Stimulated activated CD8-positive, alpha-beta memory T cell treated with anti-CD3 and anti-CD28 coated beads, Interleukin-15, amount 100 ng/mL, for 48 hours (primary cell): Measurements from ENCODE around the gene PRR14L.
"Not testable (repeated sequence)": the region's sequence is repeated elsewhere in the genome, so short reads cannot be mapped to it uniquely, and the experiment has no call there.

Experiments
- DNase-seq, 2 donors: peaks; one replicate each; pipeline ENCODE4 v3.0.0-alpha.2; 2020; ENCODE audit warnings: low read depth in 2 of 2

Gene PRR14L

DNA sequence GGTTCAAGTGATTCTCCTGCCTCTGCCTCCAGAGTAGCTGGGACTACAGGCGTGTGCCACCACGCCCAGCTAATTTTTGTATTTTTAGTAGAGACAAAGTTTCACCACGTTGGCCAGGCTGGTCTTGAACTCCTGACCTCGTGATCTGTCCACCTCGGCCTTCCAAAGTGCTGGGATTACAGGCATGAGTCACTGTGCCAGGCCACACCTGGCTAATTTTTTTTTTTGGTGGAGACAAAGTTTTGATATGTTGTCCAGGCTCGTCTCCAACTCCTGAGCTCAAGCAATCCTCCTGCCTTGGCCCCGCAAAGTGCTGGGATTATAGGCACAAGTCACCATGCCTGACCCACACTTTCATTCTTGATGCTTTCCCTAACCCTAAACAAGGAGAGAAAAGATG is 9.6 kb downstream of the PRR14L start:
- DNase-seq, result not testable (repeated sequence)

DNA sequence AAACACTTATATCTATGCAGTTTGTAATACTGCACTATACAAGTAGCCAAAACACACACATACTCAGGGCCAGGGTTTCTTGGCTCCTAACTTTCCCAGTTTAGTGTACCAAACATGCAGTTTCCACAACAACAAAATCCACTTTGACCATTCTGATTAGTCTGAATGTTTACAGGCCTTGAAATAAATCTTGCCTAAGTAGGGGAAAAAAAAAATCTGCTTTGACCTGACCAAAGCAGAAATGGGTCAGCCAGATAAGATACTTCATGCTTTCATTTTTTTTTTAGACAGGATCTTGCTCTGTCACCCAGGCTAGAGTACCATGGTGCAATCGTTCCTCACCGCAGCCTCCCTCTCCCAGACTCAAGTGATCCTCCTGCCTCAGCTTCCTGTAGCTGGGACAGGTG is 10.1 kb downstream of the PRR14L start:
- DNase-seq, result no peak

DNA sequence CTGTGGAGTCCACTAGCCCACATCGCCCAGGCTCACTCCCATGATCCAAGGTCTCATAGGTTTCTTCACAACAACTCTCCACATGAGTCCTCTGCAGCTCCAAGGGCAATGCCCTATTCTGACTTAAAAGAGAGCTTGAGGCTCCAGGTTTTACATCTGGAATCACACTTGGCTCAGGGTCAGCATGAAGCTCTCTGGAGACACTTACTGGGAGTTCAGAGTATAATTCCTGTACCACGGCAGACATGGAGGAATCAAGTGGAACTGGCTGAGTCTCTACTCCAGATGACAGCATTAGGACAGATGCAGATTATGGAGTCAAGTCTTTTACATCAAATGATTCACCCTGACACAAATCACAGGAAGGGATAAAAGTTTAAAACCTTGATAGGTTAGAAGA is 11.4 kb downstream of the PRR14L start:
- no peak for DNase-seq

DNA sequence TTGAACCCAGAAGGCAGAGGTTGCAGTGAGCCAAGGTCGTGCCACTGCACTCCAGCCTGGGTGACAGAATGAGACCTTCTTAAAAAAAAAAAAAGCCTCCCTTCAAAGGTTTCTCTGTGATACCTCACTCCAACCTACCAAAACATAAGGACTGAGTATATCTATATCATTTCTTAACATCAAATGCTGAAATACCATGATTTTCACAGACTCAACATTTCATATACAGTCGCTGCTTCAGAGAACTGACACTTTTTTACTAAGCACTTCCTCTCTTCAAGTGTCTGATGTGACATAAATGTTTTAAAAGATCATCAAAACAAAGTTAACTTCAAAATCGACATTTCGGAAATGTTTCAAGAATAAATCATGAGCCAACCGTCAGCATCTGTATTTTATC is 12.0 kb downstream of the PRR14L start:
- no peak for DNase-seq

DNA sequence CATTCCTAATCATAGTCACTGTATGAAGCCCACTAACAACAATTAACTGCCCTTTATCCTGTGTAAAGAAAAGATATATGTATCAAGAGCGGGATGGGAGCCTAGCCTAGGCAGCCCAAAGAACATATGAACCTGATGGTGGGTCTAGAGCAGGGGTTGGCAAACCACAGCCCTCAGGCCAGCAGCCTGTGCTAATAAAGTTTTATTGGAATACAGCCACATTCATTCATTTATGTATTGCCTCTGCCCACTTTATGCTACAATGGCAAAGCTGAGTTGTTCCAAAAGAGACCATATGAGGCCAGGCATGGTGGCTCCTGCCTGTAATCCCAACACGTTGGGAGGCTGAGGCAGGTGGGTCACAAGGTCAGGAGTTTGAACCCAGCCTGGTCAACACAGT is 13.5 kb downstream of the PRR14L start:
- DNase-seq, result no peak

DNA sequence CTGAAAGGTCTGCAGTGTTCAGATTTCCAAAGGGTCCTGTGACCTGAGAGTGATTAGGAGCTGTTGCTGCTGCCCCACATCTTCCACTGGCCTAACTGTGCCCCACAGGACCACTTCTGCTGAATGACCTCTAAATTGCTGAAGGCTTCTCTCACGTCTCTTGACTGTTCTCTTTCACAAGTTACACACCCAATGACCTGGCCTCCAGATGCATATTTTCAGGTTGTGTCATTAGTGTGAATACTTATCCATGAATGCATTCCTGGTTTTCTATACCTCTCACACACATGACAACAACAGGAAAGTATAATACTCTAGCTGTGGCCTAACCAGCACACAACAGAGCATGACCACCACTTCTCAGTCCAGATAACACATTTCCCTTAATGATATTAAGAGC is 15.4 kb downstream of the PRR14L start:
- no peak for DNase-seq

DNA sequence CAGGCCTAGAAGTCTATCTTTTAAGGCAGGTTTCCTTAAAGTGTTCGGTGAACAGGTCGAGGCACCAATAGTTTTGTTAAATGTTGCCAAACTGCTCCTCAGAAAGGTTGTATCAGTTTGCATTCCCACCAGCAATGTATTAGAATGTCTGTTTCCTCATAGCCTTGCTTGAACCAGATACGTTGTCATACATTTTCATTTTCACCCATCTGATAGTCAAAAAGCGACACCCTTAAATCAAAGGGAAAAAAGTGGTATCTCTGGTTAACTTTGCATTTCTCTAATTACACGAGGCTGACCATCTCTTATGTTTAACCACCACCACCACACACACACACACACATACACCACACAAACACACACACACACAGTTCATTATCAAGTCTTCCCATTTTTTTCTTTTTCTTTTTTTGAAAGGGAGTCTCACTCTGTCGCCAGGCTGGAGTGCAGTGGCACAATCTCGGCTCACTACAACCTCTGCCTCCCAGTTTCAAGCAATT is 16.3 kb downstream of the PRR14L start:
- no peak for DNase-seq

DNA sequence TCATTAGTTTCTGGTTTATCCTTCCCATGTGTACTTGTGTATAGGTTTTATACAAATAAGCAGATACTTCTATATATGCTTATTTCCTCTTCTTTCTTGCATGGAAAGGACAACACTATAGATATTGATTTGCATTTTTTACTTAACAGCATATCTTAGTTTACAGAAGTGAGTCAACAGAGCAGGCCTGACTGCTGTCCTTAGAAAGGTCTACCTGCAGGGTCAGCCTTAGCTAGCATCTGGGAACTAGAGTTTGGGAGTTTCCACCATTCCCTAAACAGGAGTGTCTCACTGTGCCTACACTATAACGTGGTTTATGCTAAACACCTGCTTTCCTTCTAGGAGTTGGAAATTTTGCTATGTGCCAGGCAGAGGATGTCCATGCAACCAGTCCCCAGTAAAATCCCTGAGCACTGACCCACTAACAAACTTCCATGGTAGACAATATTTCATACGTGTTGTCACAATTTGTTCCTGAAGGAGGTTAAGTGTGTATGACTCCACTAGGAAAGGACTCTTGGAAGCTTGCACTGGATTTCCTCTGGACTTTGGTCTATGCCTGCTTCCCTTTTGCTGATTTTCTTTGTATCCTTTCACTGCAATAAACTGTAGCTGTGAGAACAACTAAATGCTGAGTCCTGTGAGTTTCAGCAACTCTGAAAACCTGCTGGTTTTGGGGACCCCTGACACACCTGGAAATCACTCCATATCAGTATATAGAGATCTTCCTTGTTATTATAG is 17.7 kb downstream of the PRR14L start:
- no peak for DNase-seq

DNA sequence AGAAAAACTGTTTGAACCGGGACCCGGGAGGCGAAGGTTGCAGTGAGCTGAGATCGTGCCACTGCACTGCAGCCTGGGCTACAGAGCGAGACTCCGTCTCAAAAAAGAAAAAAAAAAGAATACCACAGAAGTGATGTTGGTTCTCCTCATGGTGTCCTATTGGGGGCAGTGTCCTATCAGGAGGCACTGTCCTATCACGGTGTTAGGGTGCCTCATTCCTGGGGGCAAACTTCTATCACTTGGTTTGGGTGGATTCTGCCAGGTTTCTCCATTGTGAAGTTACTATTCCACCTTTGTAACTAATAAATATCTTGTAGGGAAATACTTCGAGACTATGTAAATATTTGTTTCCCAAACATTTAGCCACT is 19.6 kb downstream of the PRR14L start:
- DNase-seq, result no peak

DNA sequence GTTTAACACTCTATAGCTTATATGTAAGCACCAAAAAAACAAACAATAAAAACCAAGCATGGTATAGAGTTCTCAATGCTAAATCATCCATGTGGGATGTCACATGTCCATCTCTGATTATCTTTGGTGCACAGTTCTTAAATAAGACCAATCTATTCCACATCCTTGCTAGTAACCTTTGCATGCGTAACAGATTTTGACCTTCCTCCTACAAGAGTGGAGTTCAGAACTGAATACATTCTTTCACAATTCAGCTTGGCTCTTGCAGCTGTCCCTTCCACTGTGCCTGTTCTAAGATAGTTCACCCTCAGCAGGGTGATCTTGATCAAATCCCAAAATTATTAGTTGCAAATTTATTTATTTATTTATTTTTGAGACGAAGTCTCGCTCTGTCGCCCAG is 21.1 kb downstream of the PRR14L start:
- DNase-seq, result no peak

DNA sequence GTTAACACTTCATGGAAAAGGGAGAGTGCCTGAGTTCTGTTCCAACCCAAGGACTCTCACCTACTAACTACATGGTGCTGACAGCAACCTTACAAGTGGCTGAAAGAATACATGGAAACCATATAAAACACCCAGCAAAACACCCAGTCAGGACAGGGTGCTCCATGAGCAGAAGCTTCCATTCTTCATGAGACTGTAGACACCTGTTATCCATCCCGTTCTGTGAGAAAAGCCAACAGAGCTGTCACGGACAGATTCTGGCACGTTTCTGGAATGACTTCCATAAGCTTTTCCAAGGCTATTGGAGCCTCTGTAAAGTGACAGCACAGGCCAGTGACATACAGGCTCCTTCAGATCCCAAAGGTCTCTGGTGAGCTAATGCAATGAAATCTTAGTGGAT is 23.2 kb downstream of the PRR14L start:
- no peak for DNase-seq

DNA sequence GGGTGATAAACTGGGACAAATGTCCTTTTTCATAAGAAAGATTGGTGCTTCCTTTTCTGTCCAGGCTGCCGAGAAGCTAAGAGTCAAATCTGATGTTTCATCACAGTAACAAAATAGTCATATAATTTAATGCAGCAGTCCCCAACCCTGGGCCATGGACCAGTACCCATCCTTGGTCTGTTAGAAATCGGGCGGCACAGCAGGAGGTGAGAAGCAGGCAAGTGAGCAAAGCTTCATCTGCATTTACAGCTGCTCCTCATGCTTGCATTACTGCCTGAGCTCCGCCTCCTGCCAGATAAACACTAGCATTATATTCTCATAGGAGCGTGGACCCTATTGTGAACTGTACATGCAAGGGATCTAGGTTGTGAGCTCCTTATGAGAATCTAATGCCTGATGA is 26.2 kb downstream of the PRR14L start:
- DNase-seq, result no peak

DNA sequence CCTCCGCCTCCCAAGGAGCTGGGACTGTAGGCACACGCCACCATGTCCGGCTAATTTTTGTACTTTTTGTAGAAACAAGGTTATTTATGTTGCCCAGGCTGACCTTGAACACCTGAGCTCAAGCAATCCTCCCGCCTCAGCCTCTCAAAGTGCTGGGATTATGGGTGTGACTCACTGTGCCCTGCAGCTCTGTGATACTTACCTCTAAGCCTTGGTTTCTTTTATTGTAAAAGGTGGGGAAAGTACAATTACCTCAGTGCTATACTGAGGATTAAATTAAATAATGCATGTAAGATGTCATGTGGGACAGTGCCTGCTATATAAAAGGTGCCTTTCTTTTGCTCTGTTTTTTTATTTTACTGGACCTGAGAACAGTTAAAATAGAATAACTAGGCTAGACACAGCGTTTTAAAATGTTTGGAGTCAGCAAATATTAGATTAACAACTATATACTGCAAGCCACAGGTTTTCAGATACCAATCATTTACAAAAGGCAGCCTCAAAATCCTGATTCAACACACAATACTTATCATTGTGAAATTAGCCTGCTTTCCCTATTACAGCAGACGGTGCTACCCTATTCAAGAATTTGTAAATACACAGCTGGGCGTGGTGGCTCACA is 30.0 kb downstream of the PRR14L start:
- no peak for DNase-seq

DNA sequence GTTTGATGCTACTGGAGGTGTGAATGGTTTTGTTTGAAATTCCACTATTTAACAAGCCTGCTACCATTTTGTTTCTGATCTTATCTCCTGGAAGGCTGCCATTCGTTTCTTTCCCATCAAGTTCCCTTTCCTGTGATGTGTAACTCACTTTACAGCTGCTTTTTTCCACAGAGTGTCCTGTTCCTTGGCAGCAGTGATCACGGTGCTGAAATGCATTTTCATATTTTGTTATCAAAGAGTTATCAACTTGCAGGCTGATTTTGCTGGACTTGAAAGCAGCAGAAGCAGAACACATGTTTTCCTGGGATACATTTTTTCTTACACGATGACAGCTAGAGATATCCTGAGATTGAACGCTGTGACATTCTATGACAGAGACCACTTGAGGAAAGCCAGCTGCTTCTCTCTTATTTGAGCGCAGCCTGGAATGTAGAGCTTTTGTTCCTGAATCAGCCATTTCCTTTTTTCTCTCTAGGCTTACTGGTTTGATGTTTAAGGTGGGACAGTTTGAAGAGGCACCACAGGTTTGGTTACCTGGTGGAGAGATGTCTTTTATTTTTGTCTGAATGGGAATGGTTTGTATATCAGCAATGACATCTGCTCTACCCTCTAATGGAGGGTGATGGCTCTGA is 34.7 kb downstream of the PRR14L start:
- DNase-seq, result no peak

DNA sequence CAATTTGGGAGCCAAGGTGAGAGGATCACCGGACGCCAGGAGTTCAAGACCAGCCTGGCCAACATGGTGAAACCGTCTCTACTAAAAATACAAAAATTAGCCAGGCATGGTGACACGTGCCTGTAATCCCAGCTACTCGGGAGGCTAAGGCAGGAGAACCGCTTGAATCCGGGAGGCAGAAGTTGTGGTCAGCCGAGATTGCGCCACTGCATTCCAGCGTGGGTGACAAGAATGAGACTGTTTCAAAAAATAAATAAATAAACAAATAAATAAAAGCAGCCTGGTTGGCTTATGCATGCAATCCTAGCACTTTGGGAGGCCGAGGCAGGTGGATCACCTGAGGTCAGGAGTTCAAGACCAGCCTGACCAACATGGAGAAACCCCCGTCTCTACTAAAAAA is 38.7 kb downstream of the PRR14L start:
- DNase-seq, result not testable (repeated sequence)

DNA sequence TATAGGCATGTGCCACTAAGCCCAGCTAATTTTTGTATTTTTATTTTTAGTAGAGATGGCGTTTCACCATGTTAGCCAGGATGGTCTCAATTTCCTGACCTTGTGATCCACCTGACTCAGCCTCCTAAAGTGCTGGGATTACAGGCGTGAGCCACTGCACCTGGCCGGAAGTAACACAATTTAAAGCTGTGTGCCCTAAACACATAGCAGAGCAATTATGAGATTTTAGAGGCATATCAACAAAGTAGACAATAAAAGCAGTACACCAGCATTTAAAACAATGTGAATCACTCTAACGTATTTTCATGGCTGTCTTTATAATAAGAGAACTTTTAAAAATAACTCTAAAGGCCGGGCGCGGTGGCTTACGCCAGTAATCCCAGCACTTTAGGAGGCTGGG is 42.4 kb downstream of the PRR14L start:
- DNase-seq, result no peak

DNA sequence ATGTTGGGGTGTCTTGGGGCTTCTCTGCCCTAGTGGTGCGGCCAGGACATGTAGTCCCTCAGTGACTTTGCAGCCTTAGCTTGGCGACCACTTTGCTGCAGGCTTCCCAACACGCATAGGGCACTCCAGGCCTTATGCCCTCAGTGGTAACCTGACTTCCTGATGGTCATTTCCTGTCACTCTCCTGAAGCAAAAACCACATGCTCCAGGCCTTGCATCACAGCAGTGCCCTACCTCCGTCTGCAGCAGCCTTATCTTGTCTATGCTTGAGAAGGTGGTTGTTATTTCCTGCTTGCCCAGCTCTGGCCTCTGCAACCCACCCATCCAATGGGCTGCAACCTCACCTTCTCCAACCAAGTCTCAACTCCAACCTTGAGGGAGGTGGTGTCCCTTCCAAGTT is 54.5 kb downstream of the PRR14L start:
- no peak for DNase-seq

DNA sequence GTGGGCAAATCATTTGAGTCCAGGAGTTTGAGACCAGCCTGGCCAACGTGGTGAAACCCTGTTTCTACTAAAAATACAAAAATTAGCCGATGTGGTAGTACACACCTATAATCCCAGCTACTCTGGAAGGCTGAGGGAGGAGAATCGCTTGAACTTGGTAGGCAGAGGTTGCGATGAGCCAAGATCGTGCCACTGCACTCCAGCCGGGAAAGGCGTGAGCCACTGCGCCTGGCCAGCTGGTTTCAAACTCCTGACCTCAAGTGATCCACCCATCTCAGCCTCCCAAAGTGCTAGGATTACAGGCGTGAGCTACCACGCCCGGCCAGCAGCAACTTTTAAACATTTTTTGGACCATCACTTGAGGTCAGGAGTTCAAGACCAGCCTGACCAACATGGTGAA is 55.9 kb downstream of the PRR14L start:
- DNase-seq, result not testable (repeated sequence)

DNA sequence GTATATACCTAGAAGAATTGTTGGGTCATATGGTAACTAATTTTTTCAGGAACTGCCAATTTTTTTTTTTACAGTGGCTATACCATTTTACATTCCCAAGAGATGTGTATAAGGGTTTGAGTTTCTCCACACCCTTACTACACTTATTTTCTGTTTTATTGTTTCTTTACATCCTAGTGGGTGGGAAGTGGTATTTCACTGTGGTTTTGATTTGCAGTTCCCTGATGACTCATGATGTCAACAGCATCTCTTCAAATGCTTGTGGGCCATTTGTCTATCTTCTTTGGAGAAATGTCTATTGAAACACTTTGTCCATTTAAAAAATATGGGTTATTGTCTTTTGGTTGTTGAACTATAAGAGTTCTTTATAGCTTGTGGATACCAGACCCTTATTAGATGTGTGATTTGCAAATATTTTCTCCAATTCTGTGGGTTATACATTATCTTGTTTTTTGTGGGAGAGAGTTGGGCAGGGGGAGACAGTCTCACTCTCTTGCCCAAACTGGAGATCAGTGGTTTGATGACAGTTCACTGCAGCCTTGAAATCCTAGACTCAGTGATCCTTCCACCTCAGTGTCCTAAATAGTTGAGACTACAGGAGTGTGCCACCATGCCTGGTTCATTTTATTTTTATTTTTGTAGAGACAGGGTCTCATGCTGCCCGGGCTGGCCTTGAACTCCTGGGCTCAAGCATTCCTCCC is 57.6 kb downstream of the PRR14L start:
- no peak for DNase-seq

DNA sequence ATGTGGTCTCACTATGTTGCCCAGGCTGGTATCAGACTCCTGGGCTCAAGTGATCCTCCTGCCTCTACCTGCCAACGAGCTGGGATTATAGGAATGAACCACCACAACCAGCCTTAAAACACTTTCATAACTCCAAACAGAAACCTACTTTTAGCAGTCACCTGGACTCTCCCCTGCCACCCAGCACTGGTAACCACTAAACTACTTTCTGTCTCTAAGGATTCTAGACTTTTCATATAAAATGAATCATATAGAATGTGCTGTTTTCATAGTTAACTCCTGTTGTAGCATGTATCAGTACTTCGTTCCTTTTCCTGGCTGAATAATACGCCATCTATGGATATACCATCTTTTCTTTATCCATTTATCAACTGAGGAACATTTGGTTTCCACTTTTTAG is 58.5 kb downstream of the PRR14L start:
- no peak for DNase-seq

DNA sequence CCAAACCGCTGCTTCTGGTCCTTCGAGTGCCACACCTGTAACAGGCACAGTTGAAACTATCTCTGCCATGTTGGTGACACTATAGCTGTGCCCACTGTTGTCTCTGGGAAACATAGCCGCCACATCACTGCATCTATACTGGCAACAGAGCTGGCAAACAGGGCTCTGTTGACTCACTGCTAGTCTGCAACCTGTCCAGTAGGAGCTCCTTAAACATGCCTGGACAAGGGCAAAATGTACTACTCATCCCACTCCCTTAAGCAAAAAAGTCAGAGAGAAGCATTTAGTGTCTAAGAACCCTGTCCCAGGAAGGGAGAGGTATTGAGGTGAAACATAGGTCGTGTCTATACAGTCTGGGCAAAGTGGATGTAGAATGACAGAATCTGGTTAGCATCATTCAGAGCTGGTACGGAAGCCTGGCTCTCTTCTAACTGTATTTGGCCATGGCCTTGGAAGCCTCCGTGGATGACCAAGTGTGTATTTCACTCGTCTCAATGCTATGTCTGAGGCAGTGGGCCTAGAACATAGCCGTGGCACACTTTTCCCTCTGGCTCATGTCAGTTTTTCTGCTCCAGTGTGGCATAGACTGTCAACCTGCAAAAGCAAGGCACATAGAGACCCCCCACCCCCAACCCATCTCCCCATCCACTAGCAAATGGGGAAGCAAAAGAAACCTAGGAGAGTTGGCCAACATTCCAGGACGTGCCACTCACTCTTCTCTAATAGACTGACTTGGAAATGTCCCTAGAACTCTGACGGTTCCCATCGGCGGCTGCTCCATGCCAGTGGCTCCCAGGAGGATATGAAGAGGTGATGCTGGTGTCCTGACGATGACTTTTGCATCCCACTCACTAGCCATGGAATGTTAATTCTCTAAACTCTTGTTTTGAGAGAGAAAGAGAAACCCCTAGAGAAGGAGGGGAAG is 66.5 kb downstream of the PRR14L start:
- no peak for DNase-seq

DNA sequence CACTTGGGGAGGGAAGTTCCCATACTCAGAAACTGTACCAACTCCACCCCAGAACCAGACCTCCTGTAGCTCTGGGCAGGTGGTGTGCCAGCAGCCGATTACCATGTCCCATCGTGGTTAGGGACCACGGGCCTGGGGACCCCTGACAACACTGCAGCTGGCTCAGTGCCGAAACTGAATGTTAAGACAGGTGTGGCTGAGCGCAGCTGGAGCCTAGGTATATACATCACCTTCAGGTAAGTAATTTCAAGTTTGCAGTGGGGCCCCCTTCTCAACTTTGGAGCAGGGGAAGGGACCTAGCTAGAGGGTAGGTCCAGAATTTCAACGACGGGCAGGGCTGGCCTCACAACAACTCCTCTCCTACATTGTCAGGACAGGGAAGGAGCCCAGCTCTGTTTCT is 67.2 kb downstream of the PRR14L start:
- DNase-seq, result no peak
